NCI-H2227 treated with DMSO at 0.1 percent for 48 hours (cell line): Measurements from ENCODE around the gene DRAP1.

ENCODE experiments used
- DNase-seq: peaks from one replicate; lab custom pipeline; 2025; lab: John Stamatoyannopoulos, UW

The DRAP1 gene

GRCh38 chr11:65961267-65962140, 42.3 kb downstream of the DRAP1 start, which contains the start of gene SART1:
Gene SART1 (plus strand): TSS chr11:65961734. CDS start chr11:65961781, 47 bp downstream.
- DNase-seq = peak; percentile 98

- no peak for DNase-seq
These were observed 42.9 kb downstream of the DRAP1 start for GRCh38 chr11:65962141-65962564.

- DNase-seq = no peak
These were observed 45.7 kb downstream of the DRAP1 start for GRCh38 chr11:65964906-65965305.

- DNase-seq = no peak
These were observed 46.9 kb downstream of the DRAP1 start for GRCh38 chr11:65965986-65966762.

- no peak for DNase-seq
These were observed 48.2 kb downstream of the DRAP1 start for GRCh38 chr11:65967329-65967934.

- DNase-seq = no peak
These were observed 49.6 kb downstream of the DRAP1 start for GRCh38 chr11:65968600-65969482.
